Natural killer cell treated with Interleukin-12 subunit alpha and Interleukin-12 subunit beta and Interleukin-15 and Interleukin-18, amount 100 ng/mL, for 72 hours (primary cell): ENCODE results near the gene AQP7. TPM values are rescaled to one million over a fixed set of nuclear protein-coding genes. Genes with fewer than 3 reads are reported as not detected.
"Not testable (repeated sequence)": the region's sequence is repeated elsewhere in the genome, so short reads cannot be mapped to it uniquely, and the experiment has no call there.

Experiments used
- ATAC-seq, 2 donors: fragments of 150-1000 bp; cut with Tn5 transposase in 1 of 2; sonication (Bioruptor Pico), chemical (Tn5 transposase) in 1 of 2; 2 replicates each; pipeline ENCODE4 v1.10.0; 2021
- DNase-seq: peaks from one replicate; pipeline ENCODE4 v3.0.0; 2022; ENCODE audit warnings: low spot score
- H3K27ac Mint-ChIP-seq, 2 donors: 1 replicate in 1 of 2; 2 replicates in 1 of 2; pipeline ENCODE4 v1.8.0; 2022; ENCODE audit warnings: mixed read lengths in 2 of 2, mild to moderate bottlenecking in 1 of 2, moderate library complexity in 1 of 2
- H3K27me3 Mint-ChIP-seq, 2 donors: 1 replicate in 1 of 2; 2 replicates in 1 of 2; pipeline ENCODE4 v1.8.0; 2022; ENCODE audit warnings: mixed read lengths in 2 of 2
- H3K36me3 Mint-ChIP-seq: one replicate; pipeline ENCODE4 v1.8.0; 2022; ENCODE audit warnings: mixed read lengths
- H3K4me1 Mint-ChIP-seq, 2 donors: 1 replicate in 1 of 2; 2 replicates in 1 of 2; pipeline ENCODE4 v1.8.0; 2022; ENCODE audit warnings: low read depth in 2 of 2, mixed read lengths in 2 of 2, mild to moderate bottlenecking in 1 of 2
- H3K4me3 Mint-ChIP-seq: one replicate; pipeline ENCODE4 v1.8.0; 2022; ENCODE audit warnings: mixed read lengths
- H3K9me3 Mint-ChIP-seq: 2 replicates; pipeline ENCODE4 v1.8.0; 2022; ENCODE audit warnings: mixed read lengths
- total RNA-seq, 2 donors: library from RNA; stranded (reverse); gene quantifications; one replicate each; pipeline ENCODE4 v1.2.3, GENCODE V29; 2022

AQP7 gene
- total RNA-seq, result not detected

GRCh38 chr9:33402371-33402770 is at the start of gene AQP7:
Gene AQP7 (minus strand): TSS chr9:33402568. CDS start chr9:33401262, 1,306 bp downstream.
- ATAC-seq, H3K36me3 Mint-ChIP-seq, DNase-seq, H3K27me3 Mint-ChIP-seq, H3K4me3 Mint-ChIP-seq, H3K4me1 Mint-ChIP-seq, H3K27ac Mint-ChIP-seq, H3K9me3 Mint-ChIP-seq: not testable (repeated sequence)

GRCh38 chr9:33450621-33451146 is 48.3 kb upstream of the AQP7 start:
- Mint-ChIP-seq H3K27ac (no peak overlapping the region), H3K4me3 (no peak overlapping the region), H3K36me3 (no peaks in the 10 kb centered on the region), H3K27me3 (no peaks in the 10 kb centered on the region), H3K4me1 (peaks cover 27% of the 10 kb centered on the region in 2 donors), H3K9me3 (no peaks in the 10 kb centered on the region)
- ATAC-seq (no peak), DNase-seq (no peak)

- ATAC-seq (no peak), DNase-seq (no peak)
- Mint-ChIP-seq H3K4me3 (no peak overlapping the region), H3K27ac (no peak overlapping the region), H3K36me3 (no peaks in the 10 kb centered on the region), H3K4me1 (peaks cover 32 to 35% of the 10 kb centered on the region in 2 donors), H3K27me3 (no peaks in the 10 kb centered on the region), H3K9me3 (no peaks in the 10 kb centered on the region)
These were observed 47.3 kb upstream of the AQP7 start for GRCh38 chr9:33449715-33450114.

GRCh38 chr9:33447799-33448553 is 45.6 kb upstream of the AQP7 start:
- no peaks in the 10 kb centered on the region for H3K27me3 Mint-ChIP-seq
- H3K9me3 Mint-ChIP-seq, result no peaks in the 10 kb centered on the region
- peak overlapping the region in 1 of 2 donors; percentile 94 for H3K27ac Mint-ChIP-seq
- H3K36me3 Mint-ChIP-seq, result no peaks in the 10 kb centered on the region
- H3K4me3 Mint-ChIP-seq, result peak overlapping the region; percentile 76
- DNase-seq (no peak), ATAC-seq (peak in 1 of 2 donors; percentile 48)
- H3K4me1 Mint-ChIP-seq, result peaks cover 32 to 35% of the 10 kb centered on the region in 2 donors

GRCh38 chr9:33446946-33447798 is 44.8 kb upstream of the AQP7 start, which contains the start of gene AQP3:
Gene AQP3 (minus strand): TSS chr9:33447593. CDS start chr9:33447530, 63 bp downstream.
- ATAC-seq (peak; percentile 81 to 83), DNase-seq (peak; percentile 72)
- peak within 1 kb of the TSS; percentile 84 to 94 for H3K27ac Mint-ChIP-seq
- H3K4me3 Mint-ChIP-seq, result peak within 1 kb of the TSS; percentile 92
- H3K9me3 Mint-ChIP-seq, result no peaks in the 10 kb centered on the region
- no peaks in the 10 kb centered on the region for H3K27me3 Mint-ChIP-seq
- H3K4me1 Mint-ChIP-seq, result peaks cover 27 to 35% of the 10 kb centered on the region in 2 donors
- H3K36me3 Mint-ChIP-seq, result no peaks in the 10 kb centered on the region

GRCh38 chr9:33446240-33446945 is 44.0 kb upstream of the AQP7 start:
- no peaks in the 10 kb centered on the region for H3K27me3 Mint-ChIP-seq
- DNase-seq (peak; percentile 67), ATAC-seq (peak; percentile 87 to 88)
- peaks cover 27 to 35% of the 10 kb centered on the region in 2 donors for H3K4me1 Mint-ChIP-seq
- peak overlapping the region; percentile 84 to 94 for H3K27ac Mint-ChIP-seq
- H3K9me3 Mint-ChIP-seq, result no peaks in the 10 kb centered on the region
- no peaks in the 10 kb centered on the region for H3K36me3 Mint-ChIP-seq
- peak overlapping the region; percentile 92 for H3K4me3 Mint-ChIP-seq

- ATAC-seq (no peak), DNase-seq (no peak)
- Mint-ChIP-seq H3K4me1 (peaks cover 27 to 35% of the 10 kb centered on the region in 2 donors), H3K4me3 (peak overlapping the region; percentile 92), H3K36me3 (no peaks in the 10 kb centered on the region), H3K27me3 (no peaks in the 10 kb centered on the region), H3K27ac (peak overlapping the region; percentile 84 to 94), H3K9me3 (no peaks in the 10 kb centered on the region)
These were observed 43.2 kb upstream of the AQP7 start for GRCh38 chr9:33445389-33446239.

- Mint-ChIP-seq H3K4me3 (no peak overlapping the region), H3K27ac (no peak overlapping the region), H3K27me3 (no peaks in the 10 kb centered on the region), H3K9me3 (no peaks in the 10 kb centered on the region), H3K36me3 (no peaks in the 10 kb centered on the region), H3K4me1 (peaks cover 27 to 35% of the 10 kb centered on the region in 2 donors)
- DNase-seq (no peak), ATAC-seq (no peak)
These were observed 41.2 kb upstream of the AQP7 start for GRCh38 chr9:33443464-33444154.

- DNase-seq (no peak), ATAC-seq (no peak)
- no peaks in the 10 kb centered on the region for H3K9me3 Mint-ChIP-seq
- H3K27ac Mint-ChIP-seq, result no peak overlapping the region
- H3K27me3 Mint-ChIP-seq, result no peaks in the 10 kb centered on the region
- H3K4me3 Mint-ChIP-seq, result no peak overlapping the region
- peaks cover 24 to 29% of the 10 kb centered on the region in 2 donors for H3K4me1 Mint-ChIP-seq
- H3K36me3 Mint-ChIP-seq, result no peaks in the 10 kb centered on the region
These were observed 40.7 kb upstream of the AQP7 start for GRCh38 chr9:33443047-33443446.

- Mint-ChIP-seq H3K27ac (no peak overlapping the region), H3K36me3 (no peaks in the 10 kb centered on the region)
These were observed 39.8 kb upstream of the AQP7 start for GRCh38 chr9:33442125-33442524.

GRCh38 chr9:33440609-33441008 is 38.2 kb upstream of the AQP7 start:
- ATAC-seq (no peak), DNase-seq (no peak)
- Mint-ChIP-seq H3K36me3 (no peaks in the 10 kb centered on the region), H3K27me3 (no peaks in the 10 kb centered on the region), H3K9me3 (no peaks in the 10 kb centered on the region), H3K4me3 (no peak overlapping the region), H3K4me1 (peaks cover 4 to 7% of the 10 kb centered on the region in 2 donors), H3K27ac (peak overlapping the region in 1 of 2 donors; percentile 8)

More at GRCh38 chr9:33442125-33442524, 39.8 kb upstream of the AQP7 start:
- ATAC-seq, result no peak
- Mint-ChIP-seq H3K4me1 (peaks cover 18 to 22% of the 10 kb centered on the region in 2 donors), H3K9me3 (no peaks in the 10 kb centered on the region), H3K27me3 (no peaks in the 10 kb centered on the region), H3K4me3 (no peak overlapping the region)
- DNase-seq, result no peak

GRCh38 chr9:33440204-33440603 is 37.8 kb upstream of the AQP7 start:
- ATAC-seq, result no peak
- Mint-ChIP-seq H3K27ac (peak overlapping the region in 1 of 2 donors; percentile 8), H3K4me3 (no peak overlapping the region), H3K9me3 (no peaks in the 10 kb centered on the region), H3K27me3 (no peaks in the 10 kb centered on the region), H3K36me3 (no peaks in the 10 kb centered on the region), H3K4me1 (peaks cover 2 to 3% of the 10 kb centered on the region in 2 donors)
- DNase-seq, result no peak
